Measurements from ENCODE around the gene FGD5.

FGD5 gene

DNA sequence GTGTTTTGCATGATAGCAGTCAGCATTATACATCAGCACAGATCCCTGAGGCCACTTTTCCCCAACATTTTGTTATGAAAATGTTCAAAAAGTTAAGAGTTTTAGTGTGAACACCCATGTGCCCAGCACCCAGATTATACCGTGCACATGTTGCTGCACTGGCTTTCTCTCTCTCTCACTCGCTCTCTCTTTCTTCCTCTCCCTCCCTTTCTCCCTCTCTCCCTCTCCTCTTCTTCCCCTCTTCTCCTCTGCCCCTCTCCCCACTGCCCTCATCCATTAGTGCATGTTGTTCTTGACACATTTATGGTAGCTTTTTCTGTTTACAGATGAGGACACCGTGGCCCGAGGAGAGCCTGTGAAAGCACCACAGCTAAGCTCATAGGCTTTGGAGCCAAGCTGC lies 7.3 kb downstream of the FGD5 start:
- Histone ChIP-seq H4K20me1 (ENCODE audit: insufficient read depth) (no peaks in the 10 kb centered on the region), H3K36me3 (ENCODE audit: insufficient read depth) (no peaks in the 10 kb centered on the region), H3K79me2 (ENCODE audit: insufficient read depth, low read depth) (no peaks in the 10 kb centered on the region), H2AFZ (ENCODE audit: low read depth) (no peak overlapping the region), H3K4me3 (IDR thresholded peaks at IDR 0.05; ENCODE audit: insufficient read depth, low read depth, low read length) (no peak overlapping the region), H3K9ac (no peak overlapping the region), H3K27ac (no peak overlapping the region), H3K4me2 (no peak overlapping the region), H3K27me3 (ENCODE audit: insufficient read depth, low read depth) (no peaks in the 10 kb centered on the region), H3K4me1 (ENCODE audit: low read depth, poor library complexity, severe bottlenecking) (no peaks in the 10 kb centered on the region)
- TF ChIP-seq, protein P1, sequence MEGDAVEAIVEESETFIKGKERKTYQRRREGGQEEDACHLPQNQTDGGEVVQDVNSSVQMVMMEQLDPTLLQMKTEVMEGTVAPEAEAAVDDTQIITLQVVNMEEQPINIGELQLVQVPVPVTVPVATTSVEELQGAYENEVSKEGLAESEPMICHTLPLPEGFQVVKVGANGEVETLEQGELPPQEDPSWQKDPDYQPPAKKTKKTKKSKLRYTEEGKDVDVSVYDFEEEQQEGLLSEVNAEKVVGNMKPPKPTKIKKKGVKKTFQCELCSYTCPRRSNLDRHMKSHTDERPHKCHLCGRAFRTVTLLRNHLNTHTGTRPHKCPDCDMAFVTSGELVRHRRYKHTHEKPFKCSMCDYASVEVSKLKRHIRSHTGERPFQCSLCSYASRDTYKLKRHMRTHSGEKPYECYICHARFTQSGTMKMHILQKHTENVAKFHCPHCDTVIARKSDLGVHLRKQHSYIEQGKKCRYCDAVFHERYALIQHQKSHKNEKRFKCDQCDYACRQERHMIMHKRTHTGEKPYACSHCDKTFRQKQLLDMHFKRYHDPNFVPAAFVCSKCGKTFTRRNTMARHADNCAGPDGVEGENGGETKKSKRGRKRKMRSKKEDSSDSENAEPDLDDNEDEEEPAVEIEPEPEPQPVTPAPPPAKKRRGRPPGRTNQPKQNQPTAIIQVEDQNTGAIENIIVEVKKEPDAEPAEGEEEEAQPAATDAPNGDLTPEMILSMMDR (conservative IDR thresholded peaks at IDR 0.05; ENCODE audit: low read depth, low read length), result no peak

DNA sequence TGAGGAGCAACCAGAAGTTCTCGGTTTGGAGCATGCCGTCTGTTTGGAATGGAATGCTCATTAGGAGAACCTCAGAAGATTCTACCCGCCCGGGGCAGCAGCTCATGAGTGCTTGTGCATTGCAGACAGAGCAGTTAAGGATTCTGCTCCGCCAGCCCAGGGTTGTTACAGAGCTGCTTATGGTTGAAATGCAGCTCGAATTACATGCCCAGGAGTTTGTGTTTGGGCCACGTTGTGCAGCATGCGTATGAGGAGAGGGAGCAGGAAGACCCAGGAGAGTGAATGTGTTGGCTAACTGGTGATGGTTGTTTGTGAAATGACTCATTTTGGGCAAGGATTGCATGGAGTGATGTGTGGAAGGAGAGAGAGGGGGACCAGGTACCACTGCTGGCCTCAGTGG lies 9.0 kb downstream of the FGD5 start:
- H3K4me2 ChIP-seq, result no peak overlapping the region
- TF ChIP-seq, protein P1 (conservative IDR thresholded peaks at IDR 0.05; ENCODE audit: low read depth, low read length), result no peak
- H3K27me3 ChIP-seq (ENCODE audit: insufficient read depth, low read depth), result no peaks in the 10 kb centered on the region
- H3K4me1 ChIP-seq (ENCODE audit: low read depth, poor library complexity, severe bottlenecking), result no peaks in the 10 kb centered on the region
- H3K4me3 ChIP-seq (IDR thresholded peaks at IDR 0.05; ENCODE audit: insufficient read depth, low read depth, low read length), result no peak overlapping the region
- no peaks in the 10 kb centered on the region for H4K20me1 ChIP-seq (ENCODE audit: insufficient read depth)
- no peaks in the 10 kb centered on the region for H3K79me2 ChIP-seq (ENCODE audit: insufficient read depth, low read depth)
- no peak overlapping the region for H2AFZ ChIP-seq (ENCODE audit: low read depth)
- H3K9ac ChIP-seq, result no peak overlapping the region
- H3K36me3 ChIP-seq (ENCODE audit: insufficient read depth), result no peaks in the 10 kb centered on the region
- H3K27ac ChIP-seq, result no peak overlapping the region

DNA sequence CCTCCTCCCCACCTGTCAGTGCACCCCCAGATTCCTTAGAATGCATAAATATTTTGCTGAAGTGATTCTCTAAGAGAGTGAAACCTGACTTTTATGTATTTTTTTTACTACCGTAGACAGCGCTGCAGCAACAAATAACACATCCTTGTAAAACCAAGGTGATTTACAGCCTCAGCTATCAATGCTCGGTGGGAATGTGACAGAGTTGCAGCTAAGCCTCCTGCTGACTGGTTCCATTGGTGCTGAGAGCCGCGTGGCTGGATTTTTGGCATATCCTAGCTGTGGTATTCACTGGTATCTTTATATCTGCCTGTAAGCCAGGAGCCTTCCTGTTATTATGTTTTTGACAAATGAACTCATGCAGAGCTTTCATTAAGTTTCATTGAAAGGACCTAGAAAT lies 11.0 kb downstream of the FGD5 start:
- H2AFZ ChIP-seq (ENCODE audit: low read depth), result no peak overlapping the region
- H3K79me2 ChIP-seq (ENCODE audit: insufficient read depth, low read depth), result no peaks in the 10 kb centered on the region
- no peak overlapping the region for H3K9ac ChIP-seq
- no peaks in the 10 kb centered on the region for H4K20me1 ChIP-seq (ENCODE audit: insufficient read depth)
- TF ChIP-seq, protein P1 (conservative IDR thresholded peaks at IDR 0.05; ENCODE audit: low read depth, low read length), result no peak
- no peaks in the 10 kb centered on the region for H3K36me3 ChIP-seq (ENCODE audit: insufficient read depth)
- H3K4me3 ChIP-seq (IDR thresholded peaks at IDR 0.05; ENCODE audit: insufficient read depth, low read depth, low read length), result no peak overlapping the region
- H3K27ac ChIP-seq, result no peak overlapping the region
- no peaks in the 10 kb centered on the region for H3K27me3 ChIP-seq (ENCODE audit: insufficient read depth, low read depth)
- H3K4me1 ChIP-seq (ENCODE audit: low read depth, poor library complexity, severe bottlenecking), result no peaks in the 10 kb centered on the region
- H3K4me2 ChIP-seq, result no peak overlapping the region

DNA sequence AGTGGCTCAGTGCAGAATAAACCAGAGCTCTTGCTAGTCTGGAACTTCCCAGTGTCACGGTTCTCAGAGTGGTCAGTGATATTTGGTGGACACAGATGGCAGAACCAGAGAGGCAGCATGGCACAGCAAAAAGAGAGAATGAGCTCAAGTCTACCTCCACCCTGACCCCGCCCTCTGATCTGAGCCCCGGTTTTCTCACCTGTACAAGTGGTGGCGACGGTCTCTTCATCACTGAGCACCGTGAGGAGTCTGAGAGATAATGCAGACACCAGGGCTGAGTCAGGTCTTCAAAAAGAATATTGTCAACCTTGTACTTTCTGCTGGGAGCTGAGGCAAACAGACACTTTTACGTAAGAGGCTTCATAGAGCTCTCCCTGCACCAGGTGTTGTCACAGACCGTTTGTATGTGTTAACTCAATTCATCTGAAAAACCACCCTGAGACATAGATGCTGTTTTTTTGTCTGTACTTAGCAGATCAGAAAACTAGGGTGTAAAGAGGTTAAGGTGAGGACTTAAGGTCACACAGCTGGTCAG lies 13.2 kb downstream of the FGD5 start:
- H3K4me1 ChIP-seq (ENCODE audit: low read depth, poor library complexity, severe bottlenecking), result no peaks in the 10 kb centered on the region
- no peaks in the 10 kb centered on the region for H3K27me3 ChIP-seq (ENCODE audit: insufficient read depth, low read depth)
- H4K20me1 ChIP-seq (ENCODE audit: insufficient read depth), result no peaks in the 10 kb centered on the region
- no peak overlapping the region for H2AFZ ChIP-seq (ENCODE audit: low read depth)
- H3K79me2 ChIP-seq (ENCODE audit: insufficient read depth, low read depth), result no peaks in the 10 kb centered on the region
- TF ChIP-seq, protein P1 (conservative IDR thresholded peaks at IDR 0.05; ENCODE audit: low read depth, low read length), result no peak
- no peak overlapping the region for H3K9ac ChIP-seq
- no peaks in the 10 kb centered on the region for H3K36me3 ChIP-seq (ENCODE audit: insufficient read depth)
- no peak overlapping the region for H3K27ac ChIP-seq
- H3K4me2 ChIP-seq, result no peak overlapping the region
- H3K4me3 ChIP-seq (IDR thresholded peaks at IDR 0.05; ENCODE audit: insufficient read depth, low read depth, low read length), result no peak overlapping the region
